Natural killer cell (primary cell): Measurements from ENCODE around the gene TMEM59. TPM values are rescaled to one million over a fixed set of nuclear protein-coding genes. Genes with fewer than 3 reads are reported as not detected.
A peak's percentile ranks its signal among the peaks of the same experiment; 100 is the strongest.

Experiments
- ATAC-seq, 3 donors: fragments of 150-1000 bp in 2 of 3; fragments of 200-7000 bp in 1 of 3; cut with Tn5 transposase; 1 replicate in 1 of 3; 2 replicates in 2 of 3; pipeline ENCODE4 v1.10.0; 2021; ENCODE audit warnings: mild to moderate bottlenecking in 2 of 3, moderate library complexity in 2 of 3
- DNase-seq, 2 donors: peaks; one replicate each; pipeline versions ENCODE4 v3.0.0 to v3.0.0-alpha.2; 2013 to 2021; ENCODE audit warnings: mixed read lengths in 1 of 2
- H3K27ac ChIP-seq: one replicate; pipeline ENCODE4 v1.5.1; 2013; ENCODE audit warnings: mild to moderate bottlenecking, low read length
- H3K27me3 ChIP-seq: one replicate; pipeline ENCODE4 v1.6.1; 2013; ENCODE audit warnings: low read length; ENCODE audit not compliant: control insufficient read depth, insufficient read depth
- H3K36me3 ChIP-seq: one replicate; pipeline ENCODE4 v1.6.1; 2013; ENCODE audit warnings: low read length; ENCODE audit not compliant: control insufficient read depth, insufficient read depth
- H3K4me1 ChIP-seq: one replicate; pipeline ENCODE4 v1.6.1; 2013; ENCODE audit warnings: low read length; ENCODE audit not compliant: control insufficient read depth, insufficient read depth
- H3K4me3 ChIP-seq: one replicate; pipeline ENCODE4 v1.5.1; 2013; ENCODE audit warnings: low read length
- H3K9me3 ChIP-seq: one replicate; pipeline ENCODE4 v1.6.1; 2013; ENCODE audit warnings: low read length; ENCODE audit not compliant: control insufficient read depth, insufficient read depth
- H3K27ac Mint-ChIP-seq, 2 donors: one replicate each; pipeline ENCODE4 v1.8.0; 2022; ENCODE audit warnings: mild to moderate bottlenecking in 2 of 2, mixed read lengths in 2 of 2, moderate library complexity in 1 of 2
- H3K27me3 Mint-ChIP-seq, 2 donors: one replicate each; pipeline ENCODE4 v1.8.0; 2022; ENCODE audit warnings: low read depth in 2 of 2, mixed read lengths in 2 of 2
- H3K36me3 Mint-ChIP-seq: one replicate; pipeline ENCODE4 v1.8.0; 2022; ENCODE audit warnings: mixed read lengths
- H3K4me1 Mint-ChIP-seq, 2 donors: one replicate each; pipeline ENCODE4 v1.8.0; 2022; ENCODE audit warnings: mixed read lengths in 2 of 2
- H3K4me3 Mint-ChIP-seq: one replicate; pipeline ENCODE4 v1.8.0; 2022; ENCODE audit warnings: mild to moderate bottlenecking, moderate library complexity, mixed read lengths
- H3K9me3 Mint-ChIP-seq, 2 donors: one replicate each; pipeline ENCODE4 v1.8.0; 2022; ENCODE audit warnings: mixed read lengths in 2 of 2
- CTCF ChIP-seq: fragments of 200-600 bp; IDR thresholded peaks from one replicate; pipeline ENCODE4 v1.8.0; 2022; ENCODE audit warnings: antibody characterized with exemption
- WGBS: methylation state at CpG from one replicate; pipeline ENCODE4 v1.1.7; 2013; ENCODE audit warnings: missing lambda C conversion rate; ENCODE audit not compliant: insufficient coverage; 5-methylcytosine and 5-hydroxymethylcytosine counted together
- intact Hi-C: fragments of 100-400 bp; cut with micrococcal nuclease; formaldehyde crosslinking; loops from one replicate; pipeline ENCODE4 v1.14.2; 2022
- total RNA-seq, 4 donors: library from RNA; stranded (reverse); fragments of 120-200 nt in 1 of 4; gene quantifications; one replicate each; pipeline versions ENCODE4 v1.2.3 to v1.2.4, GENCODE V29; 2013 to 2022

TMEM59 gene
- total RNA-seq, 3 donors from 2014 or later (not counting 1 experiment from before 2014, with no cell fraction given): 187 to 202 (median 199) TPM

GRCh38 chr1:54084794-54085193 is 31.8 kb upstream of the TMEM59 start:
- H3K9me3 Mint-ChIP-seq: no peaks in the 10 kb centered on the region
- H3K4me3 ChIP-seq: no peak overlapping the region
- H3K27me3 Mint-ChIP-seq: no peaks in the 10 kb centered on the region
- H3K27ac Mint-ChIP-seq: no peak overlapping the region
- no peak overlapping the region for H3K4me3 Mint-ChIP-seq
- H3K9me3 ChIP-seq: no peaks in the 10 kb centered on the region
- no peak for TF ChIP-seq CTCF
- no peaks in the 10 kb centered on the region for H3K36me3 Mint-ChIP-seq
- no peak for DNase-seq
- H3K27ac ChIP-seq: no peak overlapping the region
- H3K36me3 ChIP-seq: peaks cover 17% of the 10 kb centered on the region
- no peaks in the 10 kb centered on the region for H3K4me1 ChIP-seq
- ATAC-seq: no peak
- intact Hi-C loops: no loop called here
- H3K4me1 Mint-ChIP-seq: peaks cover 18 to 25% of the 10 kb centered on the region in 2 donors
- H3K27me3 ChIP-seq: no peaks in the 10 kb centered on the region
- WGBS: no CpG with 5 or more reads among the region's 2 CpGs

DNA sequence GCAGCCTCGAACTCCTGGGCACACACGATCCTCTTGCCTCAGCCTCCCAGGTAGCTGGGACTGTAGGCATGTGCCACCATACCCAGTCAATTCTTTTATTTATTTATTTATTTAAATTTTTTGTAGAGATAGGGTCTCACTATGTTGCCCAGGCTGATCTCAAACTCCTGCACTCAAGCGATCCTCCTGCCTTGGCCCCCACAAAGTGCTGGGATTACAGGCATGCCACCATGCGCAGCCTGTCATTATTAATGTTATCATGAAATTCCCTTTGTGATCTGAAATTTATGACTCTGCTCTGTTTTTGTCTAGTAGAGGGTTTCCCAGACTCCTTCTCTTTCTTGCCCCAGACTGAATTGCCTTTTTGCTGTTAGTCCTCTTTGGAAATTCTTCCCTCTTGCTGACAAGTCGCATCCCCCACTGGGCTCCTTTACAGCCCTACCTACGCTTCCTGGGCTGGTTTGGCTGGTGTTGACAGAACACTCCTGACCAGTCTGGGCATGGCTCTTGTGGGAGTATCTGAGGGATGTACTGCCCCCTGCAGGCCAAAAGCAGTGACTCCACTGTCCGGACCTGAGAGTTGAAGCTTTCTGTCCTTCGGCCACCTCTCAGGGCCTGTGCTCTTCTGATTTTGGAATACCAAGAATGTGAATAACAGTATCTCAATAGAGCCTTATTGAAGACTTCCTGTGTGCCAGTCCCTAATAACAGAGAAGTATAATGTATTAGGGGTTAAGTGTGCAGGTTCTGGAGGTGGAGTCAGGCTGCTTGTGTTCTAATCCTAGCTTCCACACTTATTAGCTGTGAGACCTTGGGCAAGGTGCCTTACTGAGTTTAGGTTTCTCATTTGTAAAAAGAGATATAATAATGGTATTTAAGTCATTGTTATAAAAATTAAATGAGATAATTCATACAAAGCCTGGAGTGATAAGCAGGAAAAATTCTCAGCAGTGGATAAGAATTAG is 28.6 kb upstream of the TMEM59 start:
- DNase-seq: peak; percentile 41 to 78
- intact Hi-C loops: no loop called here
- peaks cover 10 to 12% of the 10 kb centered on the region in 2 donors for H3K4me1 Mint-ChIP-seq

DNA sequence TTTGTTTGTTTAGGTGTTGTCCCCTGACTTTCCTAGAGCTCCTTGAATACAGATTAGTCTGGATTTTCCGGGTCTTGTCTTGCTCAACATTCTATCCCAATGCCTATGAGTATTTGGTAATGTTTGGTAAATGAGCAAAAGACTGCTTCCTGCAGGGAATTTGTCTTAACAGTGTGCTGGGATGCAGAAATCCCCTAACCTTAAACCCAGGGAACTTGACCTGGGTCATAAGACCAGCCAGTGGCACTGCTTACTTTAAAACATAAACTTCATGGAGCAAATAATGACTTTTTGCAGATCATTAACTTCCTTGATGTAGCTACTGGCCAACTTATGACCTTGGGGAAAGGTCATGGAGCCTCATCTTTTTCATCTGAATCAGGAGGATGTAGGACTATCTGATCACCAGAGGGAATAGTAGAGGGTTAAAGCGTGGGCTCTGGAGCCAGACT is 27.6 kb upstream of the TMEM59 start:
- H3K9me3 Mint-ChIP-seq: no peaks in the 10 kb centered on the region
- H3K27ac ChIP-seq: no peak overlapping the region

More for the DNA sequence above, 28.6 kb upstream of the TMEM59 start:
- H3K36me3 ChIP-seq: peaks cover 8% of the 10 kb centered on the region
- H3K4me3 ChIP-seq: no peak overlapping the region
- Mint-ChIP-seq H3K9me3 (no peaks in the 10 kb centered on the region), H3K36me3 (no peaks in the 10 kb centered on the region), H3K4me3 (no peak overlapping the region), H3K27me3 (no peaks in the 10 kb centered on the region), H3K27ac (no peak overlapping the region)
- no peaks in the 10 kb centered on the region for H3K9me3 ChIP-seq
- H3K4me1 ChIP-seq: no peaks in the 10 kb centered on the region
- no peaks in the 10 kb centered on the region for H3K27me3 ChIP-seq
- peak; percentile 73 to 84 (median 82) for ATAC-seq
- H3K27ac ChIP-seq: no peak overlapping the region
- peak; percentile 79 for TF ChIP-seq CTCF
- WGBS: 91% methylated on average over 8 of the region's 8 CpGs

More for the DNA sequence above, 27.6 kb upstream of the TMEM59 start:
- Mint-ChIP-seq H3K27ac (no peak overlapping the region), H3K4me3 (no peak overlapping the region), H3K4me1 (peaks cover 10 to 12% of the 10 kb centered on the region in 2 donors), H3K36me3 (no peaks in the 10 kb centered on the region), H3K27me3 (no peaks in the 10 kb centered on the region)
- no peak overlapping the region for H3K4me3 ChIP-seq
- no peaks in the 10 kb centered on the region for H3K9me3 ChIP-seq
- H3K4me1 ChIP-seq: no peaks in the 10 kb centered on the region
- WGBS: 81% methylated on average over 1 of the region's 2 CpGs
- TF ChIP-seq CTCF: no peak
- DNase-seq (no peak), ATAC-seq (no peak)
- H3K36me3 ChIP-seq: peaks cover 3% of the 10 kb centered on the region
- no peaks in the 10 kb centered on the region for H3K27me3 ChIP-seq
- intact Hi-C loops: no loop called here
